NB4 (cell line): Measurements from ENCODE around the gene TPCN1.

ENCODE experiments used
- CTCF ChIP-seq: IDR thresholded peaks from one replicate; pipeline ENCODE4 v1.5.1; 2012; ENCODE audit warnings: low read depth, low read length
- MYC ChIP-seq: IDR thresholded peaks from 2 replicates; pipeline ENCODE4 v1.6.1; 2011; ENCODE audit warnings: low read depth, low read length

- TF ChIP-seq MYC (peak; percentile 87), CTCF (no peak)
These were observed 112.9 kb downstream of the TPCN1 start for GRCh38 chr12:113333877-113334785.
